ENCODE measurements around the gene LRP1B. TPM values are rescaled to one million over a fixed set of nuclear protein-coding genes. Genes with fewer than 3 reads are reported as not detected.

LRP1B gene
- total RNA-seq, 1 donor from 2014 or later: 1.7 TPM

DNA sequence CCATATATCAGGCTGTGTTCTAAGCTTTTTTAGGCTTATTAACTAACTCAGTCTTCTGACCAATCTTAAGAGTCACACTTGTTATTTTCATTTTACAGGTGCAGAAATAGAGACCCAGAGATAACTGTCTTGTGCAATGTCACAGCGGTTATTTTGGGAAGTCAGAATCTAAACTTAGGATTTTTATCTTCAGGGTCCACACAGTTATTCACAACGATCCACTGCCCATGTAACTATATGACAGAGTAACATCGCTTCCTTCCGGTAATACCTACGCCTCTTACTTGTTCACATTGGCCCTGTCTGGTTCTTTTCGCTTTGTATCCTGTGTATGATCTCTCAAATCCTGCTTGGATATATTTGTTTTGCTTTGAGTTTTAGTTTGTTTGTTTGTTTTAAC is 631.7 kb downstream of the LRP1B start:
- no peak for DNase-seq (ENCODE audit: low spot score in 2 of 2, unreplicated experiment in 2 of 2)
- Mint-ChIP-seq H3K9me3 (peaks cover 6% of the 10 kb centered on the region), H3K27me3 (ENCODE audit: low read depth) (no peaks in the 10 kb centered on the region), H3K4me1 (peaks cover 4% of the 10 kb centered on the region), H3K4me3 (no peak overlapping the region), H3K36me3 (no peaks in the 10 kb centered on the region), H3K27ac (no peak overlapping the region)
- TF ChIP-seq, protein P1, sequence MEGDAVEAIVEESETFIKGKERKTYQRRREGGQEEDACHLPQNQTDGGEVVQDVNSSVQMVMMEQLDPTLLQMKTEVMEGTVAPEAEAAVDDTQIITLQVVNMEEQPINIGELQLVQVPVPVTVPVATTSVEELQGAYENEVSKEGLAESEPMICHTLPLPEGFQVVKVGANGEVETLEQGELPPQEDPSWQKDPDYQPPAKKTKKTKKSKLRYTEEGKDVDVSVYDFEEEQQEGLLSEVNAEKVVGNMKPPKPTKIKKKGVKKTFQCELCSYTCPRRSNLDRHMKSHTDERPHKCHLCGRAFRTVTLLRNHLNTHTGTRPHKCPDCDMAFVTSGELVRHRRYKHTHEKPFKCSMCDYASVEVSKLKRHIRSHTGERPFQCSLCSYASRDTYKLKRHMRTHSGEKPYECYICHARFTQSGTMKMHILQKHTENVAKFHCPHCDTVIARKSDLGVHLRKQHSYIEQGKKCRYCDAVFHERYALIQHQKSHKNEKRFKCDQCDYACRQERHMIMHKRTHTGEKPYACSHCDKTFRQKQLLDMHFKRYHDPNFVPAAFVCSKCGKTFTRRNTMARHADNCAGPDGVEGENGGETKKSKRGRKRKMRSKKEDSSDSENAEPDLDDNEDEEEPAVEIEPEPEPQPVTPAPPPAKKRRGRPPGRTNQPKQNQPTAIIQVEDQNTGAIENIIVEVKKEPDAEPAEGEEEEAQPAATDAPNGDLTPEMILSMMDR (IDR thresholded peaks at IDR 0.05; ENCODE audit: unreplicated experiment): no peak

DNA sequence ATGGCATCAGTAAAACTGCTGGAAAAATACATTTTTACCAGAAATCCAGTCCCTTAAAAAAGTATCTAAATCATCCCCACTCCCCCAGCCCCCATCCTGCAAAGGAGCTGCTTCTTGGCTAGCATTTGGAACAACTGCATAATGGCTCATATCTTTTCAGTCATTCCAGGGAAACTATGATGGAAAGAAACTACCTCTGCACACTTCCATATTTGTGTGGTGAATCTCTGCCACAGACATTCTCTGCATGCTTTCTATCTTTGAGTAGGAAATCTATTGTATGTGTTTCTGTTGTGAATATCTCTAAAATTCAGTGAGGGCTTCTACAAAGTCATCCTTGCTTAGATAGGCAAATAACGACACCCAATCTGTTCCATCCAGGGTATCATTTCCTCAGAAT is 632.3 kb downstream of the LRP1B start:
- H3K27ac Mint-ChIP-seq: peak overlapping the region; percentile 39
- H3K4me1 Mint-ChIP-seq: peaks cover 4% of the 10 kb centered on the region
- no peaks in the 10 kb centered on the region for H3K27me3 Mint-ChIP-seq (ENCODE audit: low read depth)
- peaks cover 4% of the 10 kb centered on the region for H3K9me3 Mint-ChIP-seq
- H3K36me3 Mint-ChIP-seq: no peaks in the 10 kb centered on the region
- TF ChIP-seq, protein P1 (IDR thresholded peaks at IDR 0.05; ENCODE audit: unreplicated experiment): no peak
- no peak overlapping the region for H3K4me3 Mint-ChIP-seq
- DNase-seq (ENCODE audit: low spot score in 2 of 2, unreplicated experiment in 2 of 2): no peak

DNA sequence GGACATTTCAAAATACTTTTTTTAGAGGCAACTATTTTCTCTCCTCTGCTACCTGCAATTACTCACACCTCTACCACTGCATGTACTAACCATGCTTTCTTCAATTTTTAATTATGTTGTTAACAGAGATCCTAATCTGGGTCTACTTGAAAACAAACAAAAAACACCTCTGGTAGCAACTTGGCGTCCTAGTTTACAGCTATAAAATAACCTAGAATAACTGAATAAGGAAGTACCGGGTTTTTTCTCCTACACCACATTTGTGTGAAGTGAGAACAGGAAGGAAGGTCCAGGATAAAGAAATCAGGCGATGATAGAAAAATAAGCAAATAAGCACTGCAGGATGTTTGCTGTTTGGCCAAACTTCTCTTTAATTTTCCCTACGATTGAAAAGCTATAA is 633.5 kb downstream of the LRP1B start:
- DNase-seq (ENCODE audit: low spot score in 2 of 2, unreplicated experiment in 2 of 2): no peak
- H3K27me3 Mint-ChIP-seq (ENCODE audit: low read depth): no peaks in the 10 kb centered on the region
- H3K9me3 Mint-ChIP-seq: peaks cover 4% of the 10 kb centered on the region
- H3K36me3 Mint-ChIP-seq: no peaks in the 10 kb centered on the region
- H3K4me1 Mint-ChIP-seq: peaks cover 4% of the 10 kb centered on the region
- no peak overlapping the region for H3K4me3 Mint-ChIP-seq
- TF ChIP-seq, protein P1 (IDR thresholded peaks at IDR 0.05; ENCODE audit: unreplicated experiment): no peak
- H3K27ac Mint-ChIP-seq: no peak overlapping the region

DNA sequence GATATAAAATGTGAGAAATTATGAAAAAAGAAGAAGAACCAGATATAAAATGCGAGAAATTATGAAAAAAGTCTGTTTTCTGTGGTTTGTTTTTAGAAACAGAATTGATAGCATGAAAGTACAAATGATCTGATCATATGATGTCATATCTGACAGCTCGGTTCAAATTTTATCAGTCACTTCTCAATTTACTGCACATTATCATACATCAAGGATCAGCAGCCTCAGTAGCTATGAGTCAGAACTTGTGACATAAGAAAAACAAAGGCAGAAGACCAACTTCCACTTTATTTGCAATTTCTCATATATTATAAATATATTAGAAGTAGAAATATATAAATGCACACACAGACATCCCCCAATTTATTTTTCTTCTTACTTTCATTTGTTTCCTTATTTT is 634.0 kb downstream of the LRP1B start:
- no peak overlapping the region for H3K4me3 Mint-ChIP-seq
- H3K9me3 Mint-ChIP-seq: peaks cover 4% of the 10 kb centered on the region
- no peak overlapping the region for H3K27ac Mint-ChIP-seq
- TF ChIP-seq, protein P1 (IDR thresholded peaks at IDR 0.05; ENCODE audit: unreplicated experiment): no peak
- peaks cover 4% of the 10 kb centered on the region for H3K4me1 Mint-ChIP-seq
- no peaks in the 10 kb centered on the region for H3K36me3 Mint-ChIP-seq
- DNase-seq (ENCODE audit: low spot score in 2 of 2, unreplicated experiment in 2 of 2): no peak
- H3K27me3 Mint-ChIP-seq (ENCODE audit: low read depth): no peaks in the 10 kb centered on the region

DNA sequence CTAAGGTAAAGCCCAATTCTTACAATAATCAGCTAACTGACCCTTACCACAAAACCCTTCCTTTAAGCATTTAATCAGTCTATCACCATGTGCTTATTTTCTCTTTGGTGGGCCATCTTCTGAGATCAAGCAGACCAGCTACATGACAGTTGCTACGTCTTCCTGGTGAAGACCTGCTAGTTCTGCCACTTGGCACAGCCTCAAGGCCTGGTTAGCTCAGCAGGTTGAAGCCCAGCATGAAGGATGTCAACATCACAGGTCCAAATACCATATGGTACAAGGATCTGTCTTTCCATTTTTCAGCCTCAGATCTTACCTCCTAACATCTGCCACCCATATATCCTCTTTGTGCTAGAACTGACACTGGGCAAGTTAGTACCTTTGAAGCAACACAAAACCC is 636.9 kb downstream of the LRP1B start:
- H3K4me1 Mint-ChIP-seq: peaks cover 17% of the 10 kb centered on the region
- H3K4me3 Mint-ChIP-seq: no peak overlapping the region
- no peak overlapping the region for H3K27ac Mint-ChIP-seq

More for the DNA sequence above, 636.9 kb downstream of the LRP1B start:
- H3K9me3 Mint-ChIP-seq: no peaks in the 10 kb centered on the region
- no peaks in the 10 kb centered on the region for H3K36me3 Mint-ChIP-seq
- DNase-seq (ENCODE audit: low spot score in 2 of 2, unreplicated experiment in 2 of 2): no peak
- no peaks in the 10 kb centered on the region for H3K27me3 Mint-ChIP-seq (ENCODE audit: low read depth)
- TF ChIP-seq, protein P1 (IDR thresholded peaks at IDR 0.05; ENCODE audit: unreplicated experiment): no peak
